ENCODE measurements around the gene RASSF3.

Gene RASSF3

DNA sequence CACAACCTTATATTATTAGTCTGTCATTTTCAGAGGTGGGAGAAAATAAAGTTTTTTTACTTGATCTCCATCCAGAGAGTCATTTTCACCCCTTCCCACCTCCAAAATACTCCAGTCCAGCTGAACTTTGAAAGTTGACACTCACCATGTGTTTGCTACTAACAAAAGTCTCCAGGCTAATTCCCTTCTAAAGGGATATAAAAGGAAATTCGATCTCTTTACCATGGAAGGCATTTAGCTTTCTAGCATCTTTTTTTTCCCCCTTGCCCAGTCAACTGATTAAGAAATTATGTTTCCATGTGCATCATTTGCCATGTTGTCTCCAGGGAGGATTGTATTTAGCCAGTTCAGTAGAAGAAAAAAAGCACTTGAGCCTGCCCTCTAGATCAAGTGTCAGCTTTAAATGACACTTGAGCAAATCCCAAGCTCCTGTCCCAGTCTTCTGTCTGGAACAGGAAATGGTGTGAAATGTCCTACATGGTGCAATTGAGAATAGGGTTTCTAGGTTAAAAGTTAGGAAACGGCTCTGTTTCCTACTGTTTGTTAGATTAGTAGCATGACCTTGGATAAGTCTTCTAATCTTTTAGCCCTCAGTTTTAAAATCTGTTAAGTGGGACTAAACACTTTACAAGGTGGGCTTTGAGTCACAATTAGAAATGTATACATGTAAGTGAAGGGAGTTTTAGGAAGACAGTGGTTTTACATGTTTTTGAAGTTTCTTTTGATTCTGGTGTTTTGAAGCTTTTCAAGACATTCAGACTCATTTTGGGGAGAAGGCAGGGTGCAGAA lies 81.7 kb downstream of the RASSF3 start:
- DNase-seq (ENCODE audit: low spot score): no peak

DNA sequence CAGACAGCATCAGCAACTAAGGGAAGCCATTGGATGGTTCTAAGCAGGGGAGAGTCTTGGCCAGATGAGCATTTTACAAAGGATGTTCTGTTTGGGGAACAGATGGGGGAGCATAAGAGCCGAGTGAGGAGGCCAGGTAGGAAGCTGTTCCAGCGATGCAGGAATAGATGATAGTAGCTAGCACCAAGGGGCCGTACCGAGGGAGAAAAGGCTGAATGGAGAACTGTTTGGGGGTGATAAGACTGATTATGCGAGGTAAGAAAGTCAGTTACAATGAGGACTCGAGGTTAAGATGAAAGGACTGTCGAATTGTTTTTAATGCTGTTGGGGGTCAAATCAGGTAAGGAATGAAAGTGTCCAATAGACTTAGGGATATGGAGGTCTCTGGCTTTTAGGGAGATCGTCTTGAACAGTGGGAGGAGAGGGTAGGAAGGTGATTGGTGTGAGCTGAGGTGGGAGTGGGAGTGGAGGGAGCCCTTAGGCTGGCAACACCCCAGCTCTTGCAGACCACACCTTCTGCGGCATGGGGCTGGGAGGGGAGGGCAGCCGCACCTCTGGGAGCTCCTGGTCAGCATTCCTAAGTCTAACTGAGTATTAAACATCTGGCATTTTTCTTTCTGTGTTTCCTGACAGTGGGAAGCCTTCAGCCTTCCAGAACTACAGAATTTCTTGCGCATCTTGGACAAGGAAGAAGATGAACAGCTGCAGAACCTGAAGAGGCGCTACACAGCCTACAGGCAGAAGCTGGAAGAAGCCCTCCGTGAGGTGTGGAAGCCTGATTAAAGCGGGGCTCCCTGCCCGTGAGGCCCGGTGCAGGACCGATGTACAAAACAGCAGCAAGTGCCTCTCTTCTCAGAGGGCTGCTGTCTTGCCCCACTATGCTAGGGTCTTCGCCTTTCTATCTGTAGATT lies 84.1 kb downstream of the RASSF3 start:
- no peak for DNase-seq (ENCODE audit: low spot score)

DNA sequence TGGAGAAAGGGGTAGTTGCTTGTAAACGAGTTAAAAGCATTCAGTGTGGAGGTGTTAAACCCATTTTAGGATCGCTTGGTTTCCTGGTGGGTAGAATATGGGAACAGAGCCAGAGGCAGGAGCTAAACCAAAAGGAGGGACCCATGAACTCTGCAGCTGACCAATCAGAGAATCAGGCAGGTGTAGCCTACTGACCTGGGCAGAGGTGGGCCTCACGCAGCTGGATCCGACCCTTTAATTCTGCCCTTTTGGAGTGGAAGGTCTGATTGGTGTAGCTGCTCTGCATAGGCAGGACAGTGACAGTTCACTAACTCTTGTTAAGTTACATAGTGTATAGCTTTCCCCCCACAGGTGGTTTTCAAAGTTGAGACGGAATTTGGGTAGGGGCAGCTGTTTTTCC lies 85.3 kb downstream of the RASSF3 start:
- DNase-seq (ENCODE audit: low spot score): no peak

DNA sequence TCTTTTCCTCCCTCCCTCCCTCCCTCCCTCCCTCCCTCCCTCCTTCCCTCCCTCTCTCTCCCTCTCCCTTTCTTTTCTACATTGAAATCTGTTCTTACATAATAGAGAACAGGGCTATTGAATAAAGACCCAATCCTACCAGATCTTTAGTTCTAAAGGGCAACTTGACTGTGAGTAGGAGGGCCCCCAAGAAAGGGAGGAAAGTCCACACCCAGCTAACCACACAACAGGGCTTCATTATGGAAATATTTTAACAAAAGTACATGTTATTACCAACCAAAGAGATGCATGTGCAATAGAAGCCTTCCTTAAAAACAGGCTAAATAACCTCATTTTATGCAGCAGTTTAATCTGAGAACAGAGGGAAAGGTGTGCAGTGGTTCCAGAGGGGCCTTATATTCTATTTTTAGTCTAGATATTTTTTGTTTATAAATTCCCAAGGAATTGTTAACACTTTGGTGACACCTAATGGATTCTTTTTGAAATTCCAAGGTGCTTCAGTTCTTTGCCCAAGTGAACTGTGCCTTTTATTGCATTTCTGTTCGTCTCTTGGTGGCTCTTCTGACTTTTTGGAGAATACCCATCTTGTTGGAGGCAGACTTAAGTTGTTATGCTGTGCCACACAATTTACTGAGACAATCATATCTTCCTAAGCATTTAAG lies 85.9 kb downstream of the RASSF3 start:
- DNase-seq (ENCODE audit: low spot score): peak; percentile 36

DNA sequence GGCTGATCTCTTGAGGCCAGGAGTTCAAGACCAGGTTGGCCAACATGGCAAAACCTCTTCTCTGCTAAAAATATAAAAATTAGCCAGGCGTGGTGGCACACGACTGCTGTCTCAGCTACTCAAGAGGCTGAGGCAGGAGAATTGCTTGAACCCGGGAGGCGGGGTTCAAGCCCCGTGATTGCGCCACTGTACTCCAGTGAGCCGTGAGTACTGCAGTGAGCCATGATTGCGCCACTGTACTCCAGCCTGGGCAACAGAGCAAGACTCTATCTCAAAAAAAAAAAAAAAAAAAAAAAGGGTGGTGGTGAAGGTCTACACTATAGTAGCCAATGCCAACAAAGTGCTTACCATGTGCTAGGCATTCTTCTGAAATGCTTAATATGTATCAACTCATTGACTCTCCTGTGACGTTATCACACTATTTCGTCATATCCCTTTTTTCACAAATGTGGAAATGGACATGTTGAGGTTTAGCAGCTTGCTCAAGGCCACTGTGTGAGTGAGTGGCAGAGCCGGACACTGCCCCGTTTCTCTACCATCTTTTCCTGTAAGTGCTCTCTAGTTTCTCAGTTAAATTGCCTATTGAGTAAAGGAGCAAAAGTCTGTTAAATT lies 89.3 kb downstream of the RASSF3 start:
- DNase-seq (ENCODE audit: low spot score): no peak

DNA sequence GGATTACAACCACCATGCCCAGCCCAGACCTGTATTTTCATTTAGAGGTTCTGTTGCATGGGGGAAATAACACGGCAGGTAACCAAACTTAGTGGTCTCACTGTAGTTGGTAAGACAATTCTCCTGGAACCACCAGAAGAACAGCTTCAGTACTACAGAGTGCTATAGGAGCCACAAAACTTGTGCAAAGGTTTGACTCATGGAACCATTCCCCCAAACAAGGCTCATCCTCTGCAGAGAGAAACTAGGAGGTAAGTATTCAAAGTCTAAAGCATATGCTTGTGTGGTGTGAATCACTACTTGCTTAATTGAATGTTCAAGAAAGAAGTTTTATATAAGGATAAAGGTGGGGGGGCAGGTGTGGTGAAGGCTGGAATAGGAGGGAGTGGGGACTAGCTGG lies 90.2 kb downstream of the RASSF3 start:
- no peak for DNase-seq (ENCODE audit: low spot score)

DNA sequence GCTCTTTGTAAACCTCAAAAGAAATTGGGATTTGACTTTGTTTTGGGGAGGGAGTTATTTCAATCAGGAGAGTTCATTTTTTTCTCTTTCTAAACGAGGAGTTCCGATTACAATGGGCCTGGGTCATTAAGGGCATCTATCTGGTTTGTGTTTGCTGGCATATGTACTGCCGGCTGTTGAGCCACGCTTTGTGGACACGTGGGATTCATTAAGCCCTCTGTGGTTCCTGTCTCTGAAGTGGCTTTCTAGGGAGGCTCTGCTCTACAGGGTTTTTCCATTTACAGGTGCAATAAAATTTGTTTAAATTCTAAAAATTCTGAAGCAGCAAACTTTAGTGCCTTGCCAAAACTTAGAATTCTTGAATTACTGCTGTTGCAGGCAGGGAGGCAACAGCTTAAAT lies 91.0 kb downstream of the RASSF3 start:
- DNase-seq (ENCODE audit: low spot score): no peak

DNA sequence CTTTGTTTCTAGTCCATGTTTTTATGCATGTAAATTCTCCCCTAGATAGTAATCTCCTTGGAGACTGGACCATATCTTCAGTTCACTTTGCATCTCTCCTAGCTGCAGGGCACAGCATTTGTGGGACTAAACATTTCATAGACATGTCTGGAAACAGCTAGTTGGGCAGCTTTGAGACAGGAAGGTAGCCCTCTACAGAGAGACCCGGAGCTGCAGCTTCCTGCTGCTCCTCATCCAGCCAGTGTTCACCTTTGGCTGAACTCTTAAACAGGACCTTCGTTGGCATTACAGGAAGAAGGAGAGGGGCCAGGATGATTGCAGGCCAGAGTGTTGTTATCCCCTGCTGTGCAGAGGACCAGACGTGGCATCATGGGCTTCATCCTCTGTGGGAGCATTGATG lies 96.0 kb downstream of the RASSF3 start:
- DNase-seq (ENCODE audit: low spot score): no peak

DNA sequence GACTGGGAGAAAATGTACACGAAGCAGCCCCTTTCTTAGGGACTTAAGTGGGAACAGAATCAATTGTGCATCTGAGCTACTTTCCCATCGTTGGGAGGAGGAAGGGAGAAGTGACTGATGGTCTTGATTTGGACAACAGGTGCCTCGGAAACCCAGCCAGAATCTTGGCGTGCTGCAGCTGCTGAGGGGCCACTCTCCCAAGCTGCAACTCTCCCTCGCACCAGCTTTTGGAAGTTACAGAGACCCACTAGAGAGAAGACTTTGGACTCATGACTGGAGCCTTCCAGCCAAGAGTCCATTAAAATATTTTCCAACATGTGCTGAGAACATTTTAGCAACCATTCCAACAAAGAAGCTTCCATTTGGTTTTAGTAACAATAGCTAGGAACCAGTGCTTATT lies 96.6 kb downstream of the RASSF3 start:
- no peak for DNase-seq (ENCODE audit: low spot score)

DNA sequence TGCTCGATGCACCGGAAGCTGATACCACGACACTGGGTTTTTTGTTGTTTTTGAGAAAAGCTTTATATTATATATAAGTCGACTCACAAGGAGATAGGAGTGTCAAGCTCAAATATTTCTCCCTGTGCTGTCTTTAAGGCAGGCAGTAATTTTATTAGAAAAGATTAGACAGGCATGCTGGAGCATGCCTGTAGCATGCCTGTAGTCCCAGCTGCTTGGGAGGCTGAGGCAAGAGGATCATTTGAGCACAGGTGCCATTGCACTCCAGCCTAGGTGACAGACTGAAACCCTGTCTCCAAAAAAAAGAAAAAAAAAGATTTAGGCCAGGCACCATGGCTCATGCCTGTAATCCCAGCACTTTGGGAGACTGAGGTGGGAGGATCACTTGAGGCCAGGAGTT lies 97.1 kb downstream of the RASSF3 start:
- no peak for DNase-seq (ENCODE audit: low spot score)

DNA sequence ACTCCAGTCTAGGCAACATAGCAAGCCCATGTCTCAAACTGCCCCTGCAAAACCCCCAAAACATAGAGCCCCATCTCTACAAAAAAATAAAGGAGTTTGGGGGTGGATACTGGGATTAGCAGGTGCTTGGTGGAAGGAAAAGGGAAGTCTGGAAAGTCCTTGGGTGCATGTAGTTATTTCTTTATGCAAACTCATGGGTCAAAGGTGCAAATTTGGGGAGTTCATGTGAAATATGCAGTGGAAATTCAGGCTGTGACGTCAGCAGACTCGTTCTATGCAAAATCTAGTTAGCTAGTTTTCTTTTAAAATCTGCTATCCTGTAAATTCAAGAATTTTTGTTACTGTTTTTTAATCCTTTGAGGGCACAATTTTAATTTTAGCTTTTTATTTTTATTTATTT lies 97.6 kb downstream of the RASSF3 start:
- no peak for DNase-seq (ENCODE audit: low spot score)

DNA sequence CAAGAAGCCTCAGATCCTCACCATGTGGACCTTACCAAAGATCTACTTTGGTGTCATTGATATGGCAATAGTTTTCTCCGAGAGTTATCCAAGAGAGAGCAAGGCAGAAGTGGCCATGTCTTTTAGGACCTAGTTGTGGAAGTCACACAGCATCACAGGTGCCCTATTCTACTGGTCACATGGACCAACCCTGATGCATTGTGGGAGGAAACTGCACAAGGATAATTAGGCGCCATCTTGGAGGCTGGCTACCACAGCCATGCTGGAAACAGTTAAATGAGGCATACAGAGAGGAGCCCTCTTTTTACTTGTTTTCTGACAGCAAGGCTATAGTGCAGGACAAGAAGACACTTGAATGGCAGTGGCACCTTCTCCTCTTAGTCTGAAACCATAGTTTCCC lies 99.1 kb downstream of the RASSF3 start:
- no peak for DNase-seq (ENCODE audit: low spot score)

DNA sequence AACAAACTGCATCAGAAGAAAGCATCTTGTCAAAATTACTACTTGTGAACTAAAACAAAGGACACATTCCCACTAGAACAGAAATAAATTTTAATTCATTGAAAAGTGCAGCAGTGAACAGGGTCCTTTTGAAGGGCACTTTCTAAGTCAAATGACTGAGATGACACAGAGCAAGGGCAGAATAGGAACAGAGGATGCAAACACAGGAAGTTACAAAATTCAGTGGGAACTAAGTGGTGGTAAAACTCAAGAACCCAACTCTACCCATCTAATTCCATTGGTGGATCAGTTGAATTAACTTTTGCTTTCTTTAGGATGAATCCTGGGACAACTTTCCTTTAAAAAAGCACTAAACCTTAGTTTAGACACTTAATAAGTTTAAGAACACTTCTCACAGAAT lies 103.1 kb downstream of the RASSF3 start:
- DNase-seq (ENCODE audit: low spot score): no peak

DNA sequence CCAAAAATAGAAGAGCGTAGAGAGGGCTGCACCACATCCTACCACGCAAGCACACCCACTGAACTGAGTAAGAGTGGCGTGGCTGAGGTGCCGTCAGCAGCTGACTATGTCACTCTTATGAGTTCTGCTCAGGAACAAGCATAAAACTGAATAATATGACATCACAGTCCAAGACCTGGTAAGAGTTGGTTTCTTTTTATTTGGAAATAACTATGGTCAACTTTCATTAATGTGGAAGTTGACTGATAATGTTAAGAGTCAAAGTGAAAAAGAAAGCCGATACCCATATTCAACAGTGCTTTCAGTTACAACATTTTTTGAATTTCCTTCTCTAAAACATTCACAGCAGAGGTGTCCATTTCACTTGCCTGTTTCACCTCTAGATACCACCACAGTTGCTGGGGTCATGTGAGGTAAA lies 104.3 kb downstream of the RASSF3 start:
- DNase-seq (ENCODE audit: low spot score): no peak

DNA sequence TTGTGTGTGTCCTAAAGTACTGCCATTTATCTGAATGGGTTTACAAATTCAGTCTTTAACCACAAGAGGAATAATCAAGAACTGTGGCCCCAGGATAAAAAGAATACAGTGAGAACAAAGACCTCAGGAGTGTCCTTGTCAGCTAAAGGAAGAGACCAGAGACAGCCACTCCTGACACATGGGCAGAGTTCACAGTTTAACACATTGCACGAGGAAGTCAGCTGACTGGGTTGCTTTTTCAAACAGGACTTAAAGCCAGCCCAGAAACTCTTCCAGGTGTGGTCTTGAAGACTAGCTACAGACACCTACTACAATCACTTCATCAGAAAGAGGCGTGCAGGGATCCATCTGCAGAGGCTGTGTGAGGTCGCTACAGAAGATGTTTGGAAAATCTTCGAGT lies 106.1 kb downstream of the RASSF3 start:
- DNase-seq (ENCODE audit: low spot score): no peak

DNA sequence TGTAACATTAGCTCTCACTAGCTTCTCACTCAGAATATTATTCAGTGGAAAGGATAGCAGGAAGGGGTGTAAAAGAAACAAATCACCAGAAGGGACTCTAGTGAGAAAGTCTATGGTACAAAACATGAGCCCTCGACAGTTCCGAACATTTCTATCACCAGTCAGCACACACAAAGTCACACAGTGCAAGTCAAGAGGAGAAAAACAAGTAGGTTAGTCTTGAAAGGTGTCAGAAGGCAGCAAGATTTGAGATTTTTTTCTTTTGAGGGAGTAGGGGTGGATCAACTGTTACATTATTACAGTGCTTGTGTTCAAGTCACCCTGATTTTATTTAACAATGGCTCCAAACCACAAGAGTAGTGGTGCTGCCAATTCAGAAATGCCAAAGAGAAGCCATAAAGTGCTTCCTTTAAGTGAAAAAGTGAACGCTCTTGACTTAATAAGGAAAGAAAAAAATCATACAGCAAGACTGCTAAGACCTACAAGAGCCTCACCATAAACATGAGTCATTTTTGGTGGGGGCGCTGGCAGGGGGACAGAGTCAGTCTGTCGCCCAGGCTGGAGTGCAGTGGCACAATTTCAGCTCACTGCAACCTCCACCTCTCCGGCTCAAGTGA lies 106.7 kb downstream of the RASSF3 start:
- no peak for DNase-seq (ENCODE audit: low spot score)

DNA sequence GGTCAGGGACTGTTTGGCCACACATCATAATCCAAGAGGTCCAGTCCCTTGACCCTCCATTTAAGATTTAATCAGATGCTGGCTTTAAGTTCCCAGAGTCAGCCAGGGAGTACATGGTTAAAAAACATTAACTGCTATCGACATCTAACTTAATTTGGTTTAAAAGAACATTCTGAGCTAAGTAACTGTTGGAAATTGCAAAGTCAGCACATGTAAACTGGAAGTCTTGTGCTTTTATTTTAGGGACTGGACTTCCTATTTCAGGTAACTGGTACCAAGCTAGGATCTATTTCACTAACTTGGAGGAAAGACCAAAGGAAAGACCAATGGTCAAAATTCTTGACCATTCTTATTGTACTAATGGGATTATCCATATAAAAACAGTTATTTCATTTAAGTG lies 108.4 kb downstream of the RASSF3 start:
- no peak for DNase-seq (ENCODE audit: low spot score)

DNA sequence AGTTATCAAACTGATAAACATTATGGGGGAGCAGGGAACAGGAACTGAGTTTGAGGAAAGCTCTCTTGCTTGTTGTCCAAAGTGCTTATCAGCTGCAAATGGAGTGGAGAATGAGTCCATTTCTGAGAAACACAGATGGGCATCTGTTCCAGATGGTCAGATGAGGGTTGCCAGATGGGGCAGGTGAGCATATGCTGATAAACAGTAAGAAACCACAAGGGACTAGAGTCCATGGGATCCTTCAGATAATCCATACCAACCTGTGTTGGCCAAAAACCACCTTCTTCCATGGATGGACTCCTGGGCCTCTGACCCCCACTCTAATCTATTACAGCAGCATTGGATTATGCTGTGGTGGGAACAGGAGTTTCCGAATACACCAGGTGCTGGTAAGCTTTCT lies 110.6 kb downstream of the RASSF3 start:
- DNase-seq (ENCODE audit: low spot score): no peak

DNA sequence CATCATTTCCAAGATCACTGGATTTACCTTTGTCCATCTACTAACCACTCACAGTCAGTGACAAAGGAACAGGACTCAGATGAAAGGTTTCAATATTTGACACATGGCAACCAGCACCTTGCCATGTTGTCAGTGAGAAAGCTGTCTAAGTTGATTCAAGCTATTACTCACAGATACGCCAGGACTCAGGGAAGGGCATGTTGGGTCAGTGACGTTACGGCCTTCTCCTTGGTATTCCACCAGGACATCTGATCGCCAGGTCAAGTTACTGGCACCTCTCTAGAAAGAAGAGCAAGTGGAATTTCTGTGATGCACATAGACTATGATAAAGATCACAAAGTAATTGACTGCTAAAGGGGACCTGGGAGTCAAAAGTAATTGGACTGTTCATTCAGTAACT lies 112.5 kb downstream of the RASSF3 start:
- no peak for DNase-seq (ENCODE audit: low spot score)

DNA sequence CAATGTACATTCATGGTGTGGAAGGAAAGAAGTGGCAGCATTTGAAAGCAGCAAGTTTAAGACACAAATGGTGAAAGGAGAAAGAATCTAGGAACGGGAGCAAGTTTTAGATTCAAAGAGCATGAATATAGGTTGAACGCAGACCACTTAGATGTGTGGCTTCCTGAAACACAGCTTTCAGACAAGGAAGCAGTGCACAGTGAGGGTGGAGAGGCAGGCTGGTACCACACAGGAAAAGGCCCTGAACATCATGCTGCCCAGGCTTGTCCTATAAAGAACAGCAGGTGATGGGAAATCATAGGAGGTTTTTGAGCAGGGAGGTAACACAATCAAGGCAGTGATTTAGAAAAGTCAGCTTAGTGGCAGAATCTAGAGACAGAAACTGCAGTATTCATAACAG lies 113.3 kb downstream of the RASSF3 start:
- no peak for DNase-seq (ENCODE audit: low spot score)

DNA sequence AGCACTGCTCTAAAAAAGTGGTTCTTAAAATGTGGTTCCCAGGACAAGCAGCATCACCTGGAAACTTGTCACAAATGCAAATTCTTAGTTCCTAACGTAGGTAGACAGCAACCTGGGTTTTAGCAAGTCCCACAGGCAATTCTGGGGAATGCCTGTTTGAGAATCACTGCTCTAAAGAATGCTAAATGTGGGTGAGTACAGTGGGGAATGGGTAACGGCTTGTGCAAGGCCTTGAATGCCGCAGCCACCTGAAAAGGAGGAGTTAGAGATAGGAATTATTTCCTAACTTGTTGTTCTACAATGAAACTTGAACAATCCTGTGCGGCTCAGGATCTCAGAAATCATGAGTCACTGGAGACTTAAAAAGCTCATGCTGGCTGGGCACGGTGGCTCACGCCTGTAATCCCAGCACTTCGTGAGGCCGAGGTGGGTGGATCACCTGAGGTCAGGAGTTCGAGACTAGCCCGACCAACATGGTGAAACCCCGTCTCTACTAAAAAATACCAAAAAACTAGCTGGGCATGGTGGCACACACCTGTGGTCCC lies 114.0 kb downstream of the RASSF3 start:
- no peak for DNase-seq (ENCODE audit: low spot score)
